Right renal cortex interstitium (tissue), 3 donors: ENCODE measurements around the gene WWC1. TPM values are rescaled to one million over a fixed set of nuclear protein-coding genes. Genes with fewer than 3 reads are reported as not detected.

Experiments
- DNase-seq, 3 donors: peaks; one replicate each; pipeline ENCODE4 v3.0.0-alpha.2; 2013; ENCODE audit warnings: low read depth in 3 of 3, low spot score in 2 of 3
- polyA plus RNA-seq, 3 donors: library from polyadenylated mRNA; unstranded; fragments of 120-200 nt; gene quantifications; one replicate each; pipeline ENCODE4 v1.2.1, GENCODE V29; 2013; ENCODE audit not compliant: insufficient read length in 3 of 3

WWC1 gene
- 100 to 1,000 TPM in 1 of 3 donors, 10 to 100 TPM in 2; 83.0 to 102 (median 89.7) TPM for polyA plus RNA-seq

DNA sequence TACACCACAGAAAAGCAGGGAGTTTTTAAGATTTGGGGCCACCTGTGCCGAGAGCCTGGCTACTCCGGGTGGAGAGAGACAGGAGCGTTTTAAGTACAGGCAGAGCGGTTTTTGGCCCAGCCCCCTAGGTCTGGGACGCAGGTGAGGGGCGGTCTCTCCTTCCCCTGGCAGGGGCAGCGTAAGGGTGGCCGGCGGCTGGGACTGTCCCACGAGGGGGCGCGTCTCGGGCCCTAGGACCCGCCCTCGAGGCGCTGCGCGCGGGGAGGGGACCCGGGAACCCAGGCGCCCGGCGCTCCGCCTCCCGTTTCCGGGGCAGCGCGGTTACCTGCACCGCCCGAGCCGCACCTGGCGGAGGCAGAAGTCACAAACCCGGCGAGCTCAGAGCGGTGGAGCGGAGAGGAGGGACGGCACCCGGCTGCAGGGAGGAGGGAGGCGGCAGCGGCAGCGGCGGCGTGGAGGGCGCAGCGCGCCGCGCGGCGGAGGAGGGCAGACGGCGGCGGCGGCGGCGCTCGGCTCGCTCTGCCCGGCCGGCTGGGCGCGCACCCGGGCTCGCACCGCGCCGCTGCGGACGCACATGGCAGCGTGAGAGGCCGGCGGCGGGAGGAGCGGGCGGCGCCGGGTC lies at the start of gene WWC1:
TSS of gene WWC1 (plus strand) at position 304 of the 622 bp plus-strand sequence. CDS start 508 bp downstream, outside the sequence.
- DNase-seq: peak in 1 of 3 donors; percentile 66

DNA sequence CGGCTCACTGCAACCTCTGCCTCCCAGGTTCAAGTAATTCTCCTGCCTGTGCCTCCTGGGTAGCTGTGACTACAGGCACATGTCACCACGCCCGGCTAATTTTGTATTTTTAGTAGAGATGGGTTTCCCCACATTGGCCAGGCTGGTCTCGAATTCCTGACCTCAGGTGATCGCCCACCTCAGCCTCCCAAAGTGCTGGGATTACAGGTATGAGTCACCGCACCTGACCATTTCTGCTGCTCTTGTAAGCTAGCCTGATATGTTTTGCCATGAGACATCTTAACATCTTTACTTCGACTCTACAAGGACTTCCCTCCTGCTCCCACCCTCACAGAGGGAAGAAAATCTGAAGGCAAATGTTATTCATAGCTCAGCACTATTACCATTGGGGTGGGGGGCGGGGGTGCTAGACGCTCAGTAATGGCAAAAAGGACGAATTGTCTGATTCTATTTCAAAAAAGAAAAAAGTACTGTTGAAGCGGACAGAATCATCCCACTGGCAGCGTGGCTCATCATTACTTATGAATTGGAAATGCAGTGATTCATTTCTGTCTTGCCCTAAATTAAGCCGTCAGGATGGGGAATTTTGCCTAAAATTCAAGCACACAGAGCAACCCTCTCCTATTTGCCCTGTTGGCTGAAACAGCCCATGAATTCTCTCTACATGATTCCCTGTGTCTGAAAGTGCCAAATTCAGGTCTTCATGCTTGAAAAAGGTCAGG lies 46.4 kb upstream of the WWC1 start:
- no peak for DNase-seq

DNA sequence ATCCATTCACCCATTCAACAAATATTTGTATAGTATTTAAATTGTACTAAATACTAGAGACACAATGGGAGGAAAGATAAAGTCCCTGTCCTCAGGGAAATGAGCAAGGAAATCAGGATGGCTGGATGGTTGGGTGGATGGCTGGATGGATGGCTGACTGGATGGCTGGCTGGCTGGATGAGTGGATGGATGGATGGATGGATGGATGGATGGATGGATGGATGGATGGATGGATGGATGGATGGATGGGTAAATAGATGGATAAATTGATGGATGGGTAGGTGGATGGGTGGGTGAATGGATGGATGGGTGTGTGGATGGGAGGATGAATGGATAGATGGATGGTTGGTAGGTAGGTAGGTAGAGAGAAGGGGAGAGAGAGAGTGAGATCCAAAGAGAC lies 41.5 kb upstream of the WWC1 start:
- no peak for DNase-seq

DNA sequence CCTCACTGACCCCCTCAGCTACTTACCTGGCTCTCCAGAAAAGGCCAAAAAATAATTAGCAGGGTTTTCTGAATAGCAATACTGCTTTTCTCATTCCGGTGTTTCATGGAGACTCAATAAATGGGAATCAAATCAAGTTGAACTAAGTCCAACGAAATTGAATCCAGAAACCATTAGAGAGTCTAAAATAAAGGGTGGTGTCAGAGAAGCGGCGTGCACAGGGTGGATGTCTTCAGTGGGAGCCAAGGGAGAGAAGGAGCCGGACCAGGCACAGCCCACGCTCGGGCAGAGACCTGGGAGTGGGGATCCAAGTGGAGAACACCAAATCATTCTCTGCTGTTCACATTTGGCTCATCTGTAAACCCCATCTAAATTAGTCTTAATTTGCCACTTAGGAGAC lies 40.2 kb upstream of the WWC1 start:
- DNase-seq: no peak

DNA sequence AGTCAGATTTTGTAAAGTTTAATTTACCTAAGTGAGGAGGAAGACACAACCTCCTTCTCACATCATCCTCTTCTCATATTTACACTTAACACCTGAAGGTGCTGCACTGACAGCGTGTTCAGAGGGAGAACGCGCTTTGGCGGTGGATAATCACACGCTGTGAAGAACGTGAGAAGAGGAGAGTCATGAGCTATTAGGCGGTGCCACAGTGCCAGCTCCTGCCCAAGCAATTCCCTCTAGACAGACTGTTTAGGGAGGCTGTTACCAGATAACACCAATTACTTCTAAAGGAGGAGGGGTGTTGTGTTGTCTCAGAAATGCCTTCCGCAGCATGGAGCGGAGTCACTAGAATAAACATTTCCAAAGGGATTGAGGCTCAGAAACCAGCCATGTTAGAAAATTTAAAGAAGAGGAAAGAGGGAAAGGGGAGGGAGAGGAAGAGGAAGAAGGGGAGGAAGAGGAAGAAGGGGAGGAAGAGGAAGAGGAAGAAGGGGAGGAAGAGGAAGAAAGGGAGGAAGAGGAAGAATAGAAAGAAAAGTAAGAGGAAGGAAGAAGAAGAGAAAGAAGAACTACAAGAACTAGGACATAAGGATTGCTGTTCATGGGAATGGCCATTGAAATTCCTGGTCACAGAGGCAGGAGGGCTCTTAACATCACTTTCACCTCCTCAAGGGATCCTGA lies 37.3 kb upstream of the WWC1 start:
- DNase-seq: no peak

DNA sequence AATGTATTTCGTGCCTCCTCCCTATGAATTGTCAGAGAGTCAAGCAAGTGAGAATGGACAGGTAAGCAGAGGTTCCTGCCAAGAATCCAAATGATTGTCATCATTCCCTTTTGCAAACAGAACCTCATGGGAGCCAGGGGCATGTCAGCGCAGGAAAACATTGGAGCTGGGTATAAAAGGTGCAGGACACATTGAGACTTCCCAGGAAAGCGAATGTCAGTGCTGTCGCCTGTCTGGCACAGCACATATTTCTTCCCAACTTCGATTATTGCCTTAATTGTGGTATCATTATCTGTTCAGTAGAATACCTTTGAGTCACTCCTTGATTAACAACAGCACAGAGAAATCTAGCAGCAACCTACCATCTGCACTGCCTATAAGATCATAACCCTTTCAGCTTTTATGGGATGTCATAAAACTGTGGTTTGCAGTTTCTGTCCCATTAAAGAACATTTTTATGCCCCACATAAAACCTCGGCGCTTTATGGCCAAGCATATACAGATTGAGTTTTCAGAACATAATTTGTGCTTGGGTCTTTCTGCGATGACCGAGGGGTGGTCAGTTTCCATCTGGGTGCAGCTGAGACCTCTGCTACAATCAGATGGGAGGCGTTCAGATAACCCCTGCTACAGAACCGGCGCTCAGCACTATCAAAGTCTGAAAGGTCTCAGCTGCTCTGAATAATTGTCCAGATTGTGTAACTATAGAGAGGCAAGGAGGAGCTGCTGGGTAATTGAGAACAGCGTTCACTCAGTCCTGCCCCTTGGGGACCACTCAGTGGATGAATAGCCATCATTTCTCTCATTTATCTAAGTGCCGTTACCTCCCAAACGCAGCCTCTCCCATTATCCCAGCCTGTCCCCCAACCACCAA lies 30.9 kb upstream of the WWC1 start:
- peak; percentile 38 to 54 (median 52) for DNase-seq

DNA sequence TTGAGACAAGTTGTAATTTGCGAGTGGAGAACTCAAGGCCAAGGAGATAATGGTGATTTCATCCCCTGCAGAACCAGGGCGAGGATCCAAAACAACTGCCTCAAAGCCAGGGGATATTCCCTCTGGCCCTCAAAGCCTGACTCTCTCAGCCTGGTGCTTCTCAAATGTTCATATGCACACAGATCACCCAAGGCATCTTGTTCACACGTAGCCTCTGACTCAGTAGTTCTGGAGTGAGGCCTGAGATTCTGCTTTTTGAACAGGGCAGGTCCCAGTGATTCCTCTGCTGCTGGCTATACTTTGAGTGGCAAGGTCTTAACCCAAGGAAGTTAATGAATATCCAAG lies 30.2 kb upstream of the WWC1 start:
- DNase-seq: no peak

DNA sequence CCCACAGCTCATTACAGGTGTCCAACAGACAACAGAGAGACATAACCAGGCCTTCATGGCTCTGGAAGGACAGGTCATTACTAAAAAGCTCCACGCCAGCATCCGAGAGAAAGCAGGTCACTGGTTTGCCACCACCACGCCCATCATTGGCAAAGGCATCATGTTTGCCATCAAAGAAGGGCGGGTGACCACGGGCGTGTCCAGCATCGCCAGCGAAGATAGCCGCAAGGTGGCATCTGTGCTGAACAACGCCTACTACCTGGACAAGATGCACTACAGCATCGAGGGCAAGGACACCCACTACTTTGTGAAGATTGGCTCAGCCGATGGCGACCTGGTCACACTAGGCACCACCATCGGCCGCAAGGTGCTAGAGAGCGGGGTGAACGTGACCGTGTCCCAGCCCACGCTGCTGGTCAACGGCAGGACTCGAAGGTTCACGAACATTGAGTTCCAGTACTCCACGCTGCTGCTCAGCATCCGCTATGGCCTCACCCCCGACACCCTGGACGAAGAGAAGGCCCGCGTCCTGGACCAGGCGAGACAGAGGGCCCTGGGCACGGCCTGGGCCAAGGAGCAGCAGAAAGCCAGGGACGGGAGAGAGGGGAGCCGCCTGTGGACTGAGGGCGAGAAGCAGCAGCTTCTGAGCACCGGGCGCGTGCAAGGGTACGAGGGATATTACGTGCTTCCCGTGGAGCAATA lies 29.3 kb upstream of the WWC1 start:
- DNase-seq: no peak

DNA sequence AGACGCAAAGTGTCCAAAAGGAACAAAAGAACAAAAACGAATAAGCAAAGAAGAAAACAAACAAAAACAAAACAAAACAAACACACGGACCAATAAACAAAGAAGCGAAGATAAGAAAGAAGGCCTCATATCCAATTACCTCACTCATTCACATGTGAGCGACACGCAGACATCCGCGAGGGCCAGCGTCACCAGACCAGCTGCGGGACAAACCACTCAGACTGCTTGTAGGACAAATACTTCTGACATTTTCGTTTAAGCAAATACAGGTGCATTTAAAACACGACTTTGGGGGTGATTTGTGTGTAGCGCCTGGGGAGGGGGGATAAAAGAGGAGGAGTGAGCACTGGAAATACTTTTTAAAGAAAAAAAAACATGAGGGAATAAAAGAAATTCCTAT lies 28.3 kb upstream of the WWC1 start:
- no peak for DNase-seq

DNA sequence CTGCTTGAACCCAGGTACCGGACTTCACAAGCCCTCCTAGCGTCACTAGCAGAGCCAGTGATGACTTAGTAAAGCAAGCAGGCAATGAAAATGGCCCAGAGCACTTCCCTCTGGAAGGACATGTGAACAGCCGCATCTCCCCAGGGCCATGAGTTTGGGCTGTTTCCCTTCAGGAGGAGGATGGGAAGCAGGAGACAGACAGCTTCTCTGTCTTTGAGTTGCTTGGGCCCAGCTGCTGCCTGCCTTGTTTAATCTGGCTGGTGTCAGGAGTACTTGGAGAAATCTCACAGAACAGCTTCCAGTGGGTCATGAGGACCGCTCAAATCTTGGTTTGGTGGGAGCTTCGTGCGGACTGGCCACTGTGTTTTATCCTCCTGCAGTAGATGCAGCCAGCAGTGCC lies 25.4 kb upstream of the WWC1 start:
- DNase-seq: no peak

DNA sequence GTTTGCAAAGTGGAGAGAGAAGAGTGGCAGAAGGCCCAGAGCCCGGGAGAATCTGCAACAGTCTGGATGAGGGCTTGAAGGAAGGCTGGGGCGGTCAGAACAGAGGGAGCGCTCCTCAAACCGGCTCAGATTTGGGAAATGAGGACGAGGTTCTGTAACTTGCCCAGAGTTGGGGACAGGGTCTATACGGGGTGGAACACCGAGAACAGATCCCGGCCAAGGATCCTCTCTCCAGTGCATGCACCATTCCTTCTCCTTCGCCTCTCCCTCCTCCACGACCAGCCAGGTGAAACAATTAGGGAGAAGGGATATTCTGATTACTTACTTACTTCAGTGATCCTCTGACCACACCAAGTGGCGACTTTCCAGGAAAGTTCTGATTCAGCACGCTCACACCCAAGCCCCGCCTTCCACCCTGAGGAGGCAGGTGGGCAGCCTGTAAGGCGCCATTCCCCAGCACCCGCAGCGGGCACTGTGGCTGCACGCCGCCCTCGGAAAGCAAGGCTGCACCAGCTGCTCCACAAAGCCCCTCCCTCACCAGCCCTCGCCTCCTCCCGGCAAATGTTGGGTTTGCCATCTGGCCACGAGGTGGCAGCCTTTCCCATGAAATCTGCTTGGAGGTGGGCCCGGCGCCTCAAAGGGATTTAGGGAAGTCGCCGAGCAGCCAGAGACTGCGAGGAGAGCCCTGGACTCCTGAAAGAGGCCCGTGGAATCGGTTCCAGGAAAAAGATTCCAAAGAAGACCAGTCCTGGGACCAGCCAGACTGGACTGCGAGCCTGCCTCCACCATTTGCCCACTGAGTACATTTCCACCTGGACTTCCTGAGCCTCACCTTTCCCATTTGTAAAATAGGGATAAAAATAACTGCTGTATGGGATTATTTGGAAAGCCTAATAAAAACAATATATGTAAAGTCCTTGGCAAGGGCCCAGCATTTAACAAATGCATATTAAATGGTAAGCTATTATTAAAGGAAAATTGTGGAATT lies 22.2 kb upstream of the WWC1 start:
- peak; percentile 82 to 91 (median 83) for DNase-seq

DNA sequence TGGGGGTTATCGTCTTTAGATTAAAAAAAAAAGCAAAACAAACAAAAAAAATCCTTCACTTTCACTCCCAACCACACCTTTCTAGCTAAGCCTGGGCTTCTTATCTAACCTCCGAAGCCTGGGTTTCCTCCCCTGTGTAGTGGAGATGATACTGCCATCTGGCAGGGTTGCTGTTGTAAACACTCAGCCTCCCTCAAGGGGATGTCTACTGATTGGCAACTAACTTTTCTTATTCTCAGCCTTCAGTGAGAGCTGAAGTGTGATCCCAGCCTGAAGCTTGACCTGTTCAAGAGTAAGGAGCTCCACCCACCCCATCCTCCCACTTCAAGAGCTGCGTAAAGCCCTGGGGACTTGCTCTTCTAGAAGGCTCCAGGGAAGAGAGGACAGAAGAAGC lies 21.5 kb upstream of the WWC1 start:
- no peak for DNase-seq

DNA sequence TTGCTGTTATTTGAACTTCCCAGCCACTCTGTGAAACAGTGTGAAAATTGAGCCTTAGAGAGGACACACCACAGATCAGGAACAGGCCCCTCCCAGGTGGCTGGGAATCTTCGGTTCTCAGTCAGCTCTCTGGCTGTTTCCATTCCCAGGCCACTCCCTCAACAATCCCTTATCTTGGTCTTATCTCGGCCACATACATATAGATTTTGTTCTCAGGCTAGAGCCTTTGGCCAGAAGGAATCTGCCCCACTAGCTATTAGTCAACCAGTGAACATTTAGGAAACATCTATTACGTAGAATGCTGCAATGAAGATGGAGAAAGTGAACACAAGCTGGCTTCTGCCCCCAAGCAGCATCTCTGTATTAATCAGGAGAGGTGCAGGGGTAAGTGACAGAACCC lies 21.0 kb upstream of the WWC1 start:
- no peak for DNase-seq

DNA sequence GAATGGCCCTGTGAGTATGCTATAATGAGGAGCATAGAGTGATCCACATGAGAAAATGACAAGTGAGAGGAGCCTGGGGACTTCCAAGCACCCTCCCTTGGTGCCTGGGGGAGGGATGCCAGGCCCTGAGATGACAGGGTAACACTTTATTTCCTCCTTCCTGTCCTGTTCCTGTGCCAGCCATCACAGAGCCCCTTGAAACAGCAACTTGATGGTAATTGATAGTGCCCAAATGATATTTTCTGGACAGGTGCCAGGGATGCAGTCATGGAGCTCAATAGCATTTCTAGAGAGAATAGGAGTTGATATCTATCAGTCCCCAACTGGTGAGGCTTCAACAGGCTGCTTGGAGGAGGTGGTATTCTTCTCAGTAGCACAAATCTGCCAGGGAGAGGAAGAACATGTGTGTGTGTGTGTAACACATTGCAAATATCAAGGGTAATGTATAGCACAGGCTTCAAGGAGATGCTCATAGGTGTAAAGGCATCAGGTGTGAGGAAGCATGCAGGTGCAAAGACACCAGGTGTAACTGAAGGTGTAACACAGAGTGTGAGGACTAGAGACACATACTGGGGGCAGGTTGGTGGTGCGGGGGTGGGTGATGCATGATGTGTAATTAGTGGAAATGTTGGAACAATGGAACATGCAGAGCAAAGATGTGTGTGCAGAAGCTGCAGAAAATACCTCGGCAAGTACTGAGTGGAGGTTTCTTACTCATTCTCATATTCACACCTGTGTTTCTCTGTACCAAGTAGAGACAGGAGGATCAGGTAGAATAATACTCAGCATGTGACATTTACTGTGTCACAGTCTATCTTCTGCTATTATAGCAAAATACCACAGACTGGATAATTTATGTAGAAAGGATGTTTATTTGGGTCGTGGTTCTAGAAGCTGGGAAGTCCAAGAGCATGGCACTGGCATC lies 18.1 kb upstream of the WWC1 start:
- DNase-seq: no peak

DNA sequence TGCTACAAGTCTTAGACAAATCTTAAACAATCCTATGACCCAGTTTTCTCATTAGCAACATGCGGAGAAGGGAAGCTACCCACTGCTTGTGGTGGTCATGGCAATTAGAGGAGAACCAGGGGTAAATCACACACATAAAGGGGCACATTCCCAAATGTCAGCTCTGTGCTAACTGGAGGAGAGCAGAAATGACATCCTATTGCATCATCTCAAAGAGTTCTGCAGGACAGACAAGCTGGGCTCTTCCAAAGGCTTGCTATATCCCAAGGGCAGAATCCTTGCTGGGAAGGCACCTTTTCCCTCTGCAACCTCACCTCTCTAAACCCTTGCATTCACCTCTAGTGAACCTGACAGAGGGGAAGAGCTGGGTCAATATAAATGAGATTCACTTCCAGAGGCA lies 17.0 kb upstream of the WWC1 start:
- DNase-seq: no peak

DNA sequence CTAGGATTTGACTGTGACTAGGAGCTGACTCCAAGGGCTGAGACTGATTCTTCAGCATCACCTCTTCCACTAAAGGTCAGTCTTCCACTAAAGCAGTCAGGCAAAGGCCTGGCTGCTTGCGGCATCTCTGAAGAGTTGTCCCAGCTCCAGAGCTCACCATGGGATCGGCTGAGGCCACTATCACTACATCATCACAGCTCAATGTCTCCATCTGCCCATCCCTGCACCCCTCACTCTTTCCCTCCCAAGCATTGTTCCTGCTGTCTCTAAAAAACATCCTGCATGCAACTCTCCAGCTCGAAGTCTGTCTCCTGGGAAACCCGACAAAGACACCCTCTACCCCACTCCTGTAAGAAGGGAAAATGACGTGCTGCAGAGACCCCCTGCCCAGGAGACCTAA lies 15.5 kb upstream of the WWC1 start:
- no peak for DNase-seq

DNA sequence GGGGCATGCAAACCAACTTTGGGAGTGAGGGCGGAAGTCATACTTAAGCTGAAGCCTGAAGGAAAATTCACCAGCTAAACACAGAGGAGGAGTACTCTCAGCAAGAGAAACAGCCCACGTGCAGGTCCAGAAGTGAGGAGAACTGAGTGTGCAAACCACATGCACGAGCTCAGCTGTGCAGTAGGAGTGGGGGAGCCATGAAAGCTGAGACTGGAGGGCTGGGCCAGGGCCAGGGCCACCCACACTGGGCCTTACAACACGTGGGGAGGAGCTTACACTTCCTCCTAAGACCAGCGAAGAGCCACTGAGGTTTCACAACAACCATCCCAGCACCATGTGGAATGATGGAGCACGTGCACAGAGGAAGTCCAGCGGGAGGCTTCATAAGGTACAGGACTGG lies 9.3 kb upstream of the WWC1 start:
- DNase-seq: no peak

DNA sequence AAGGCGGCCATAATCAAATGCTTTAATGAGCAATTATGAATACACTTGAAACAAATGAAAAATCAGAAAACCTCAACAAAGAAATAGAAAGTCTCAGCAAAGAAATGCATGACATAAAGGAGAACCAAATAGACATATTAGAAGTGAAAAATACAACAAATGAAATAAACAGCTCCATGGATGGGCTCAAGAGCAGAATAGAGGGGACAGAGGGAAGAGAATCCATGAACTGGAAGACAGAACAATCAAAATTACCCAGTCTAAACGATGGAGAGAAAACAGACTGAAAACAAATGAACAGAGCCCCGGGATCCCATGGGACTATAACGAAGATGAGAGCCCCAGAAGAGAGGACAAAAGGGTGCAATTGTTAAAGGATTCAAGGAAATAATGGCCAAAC lies 6.6 kb upstream of the WWC1 start:
- DNase-seq: no peak
